CD4-positive, alpha-beta T cell treated with Interleukin-10 for 1 hour (primary cell): ENCODE measurements around the gene GPR35.
"Not testable (repeated sequence)": the region's sequence is repeated elsewhere in the genome, so short reads cannot be mapped to it uniquely, and the experiment has no call there.

Experiments
- DNase-seq: peaks from one replicate; pipeline ENCODE4 v3.0.0-alpha.2; 2020

The GPR35 gene

GRCh38 chr2:240603846-240604245 lies 21.4 kb upstream of the GPR35 start:
- DNase-seq: no peak

GRCh38 chr2:240604291-240604938 lies 20.9 kb upstream of the GPR35 start:
- DNase-seq: no peak

GRCh38 chr2:240604939-240605716 lies 20.2 kb upstream of the GPR35 start:
- DNase-seq: no peak

GRCh38 chr2:240605867-240606743 lies 19.2 kb upstream of the GPR35 start:
- no peak for DNase-seq

GRCh38 chr2:240611601-240612210 lies 13.6 kb upstream of the GPR35 start:
- peak; percentile 14 for DNase-seq

GRCh38 chr2:240613781-240614180 lies 11.5 kb upstream of the GPR35 start:
- DNase-seq: no peak

- no peak for DNase-seq
Measured at GRCh38 chr2:240614391-240614790, 10.9 kb upstream of the GPR35 start.

- DNase-seq: no peak
Measured at GRCh38 chr2:240615396-240615795, 9.9 kb upstream of the GPR35 start.

GRCh38 chr2:240615820-240616547 lies 9.3 kb upstream of the GPR35 start:
- DNase-seq: no peak

- not testable (repeated sequence) for DNase-seq
Measured at GRCh38 chr2:240616860-240617666, 8.2 kb upstream of the GPR35 start.

- no peak for DNase-seq
Measured at GRCh38 chr2:240618776-240619175, 6.5 kb upstream of the GPR35 start.

- DNase-seq: no peak
Measured at GRCh38 chr2:240619506-240620148, 5.7 kb upstream of the GPR35 start.

- DNase-seq: no peak
Measured at GRCh38 chr2:240620149-240620731, 5.0 kb upstream of the GPR35 start.

GRCh38 chr2:240620859-240621258 lies 4.4 kb upstream of the GPR35 start:
- no peak for DNase-seq

GRCh38 chr2:240622060-240622411 lies 3.2 kb upstream of the GPR35 start:
- no peak for DNase-seq

- peak; percentile 54 for DNase-seq
Measured at GRCh38 chr2:240622531-240623235, 2.6 kb upstream of the GPR35 start.

- no peak for DNase-seq
Measured at GRCh38 chr2:240623531-240624010, 1.7 kb upstream of the GPR35 start.

GRCh38 chr2:240624011-240624949 lies 1.0 kb upstream of the GPR35 start:
- DNase-seq: no peak
